Sciatic nerve (tissue), 2 donors: Measurements from ENCODE around the gene LAMC3. TPM values are rescaled to one million over a fixed set of nuclear protein-coding genes. Genes with fewer than 3 reads are reported as not detected.
A peak's percentile ranks its signal among the peaks of the same experiment; 100 is the strongest.

Source experiments
- ATAC-seq: fragments of 200-7000 bp; cut with Tn5 transposase; one replicate; pipeline ENCODE4 v1.9.1; 2020; ENCODE audit warnings: mild to moderate bottlenecking, moderate library complexity
- DNase-seq: peaks from one replicate; pipeline ENCODE4 v3.0.0-alpha.2; 2020; ENCODE audit warnings: low spot score
- intact Hi-C: fragments of 100-400 bp; cut with DNase I; formaldehyde crosslinking; loops from one replicate; pipeline ENCODE4 v1.14.2; 2022
- total RNA-seq: library from RNA; stranded (reverse); fragmentation: NEBNext Ultra II Directional; extraction: Animal tissue kit (Norgen Biotek cat#: 25700); gene quantifications from one replicate; pipeline ENCODE4 v1.2.1, GENCODE V29; 2021
- donor health status: DM: no; HTN: no; CAD: no.
- donor health status: DM: no; HTN: no; CAD: no.

LAMC3 gene
- total RNA-seq, 1 donor from 2014 or later = 0.36 TPM

DNA sequence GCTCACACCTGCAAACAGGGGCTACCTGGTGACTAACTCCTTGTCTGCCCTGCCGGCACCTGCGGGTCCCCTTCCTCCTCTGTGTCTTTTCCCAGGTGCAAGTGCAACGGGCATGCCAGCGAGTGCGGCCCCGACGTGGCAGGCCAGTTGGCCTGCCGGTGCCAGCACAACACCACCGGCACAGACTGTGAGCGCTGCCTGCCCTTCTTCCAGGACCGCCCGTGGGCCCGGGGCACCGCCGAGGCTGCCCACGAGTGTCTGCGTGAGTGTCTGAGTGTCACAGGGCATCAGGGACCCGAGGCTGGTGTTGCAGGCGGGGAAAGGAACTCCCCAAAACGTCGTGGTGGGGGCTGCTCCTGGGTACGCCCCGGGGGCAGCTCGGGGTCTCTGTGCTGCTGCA, 27.1 kb downstream of the LAMC3 start:
- intact Hi-C loops = no loop called here
- DNase-seq = no peak
- ATAC-seq = no peak

- no peak for DNase-seq
- no peak for ATAC-seq
- intact Hi-C loops = no loop called here
Observed at GRCh38 chr9:131036529-131037334, 27.8 kb downstream of the LAMC3 start.

- ATAC-seq (no peak), DNase-seq (no peak)
- intact Hi-C loops = no loop called here
Observed at GRCh38 chr9:131037335-131038255, 28.6 kb downstream of the LAMC3 start.

DNA sequence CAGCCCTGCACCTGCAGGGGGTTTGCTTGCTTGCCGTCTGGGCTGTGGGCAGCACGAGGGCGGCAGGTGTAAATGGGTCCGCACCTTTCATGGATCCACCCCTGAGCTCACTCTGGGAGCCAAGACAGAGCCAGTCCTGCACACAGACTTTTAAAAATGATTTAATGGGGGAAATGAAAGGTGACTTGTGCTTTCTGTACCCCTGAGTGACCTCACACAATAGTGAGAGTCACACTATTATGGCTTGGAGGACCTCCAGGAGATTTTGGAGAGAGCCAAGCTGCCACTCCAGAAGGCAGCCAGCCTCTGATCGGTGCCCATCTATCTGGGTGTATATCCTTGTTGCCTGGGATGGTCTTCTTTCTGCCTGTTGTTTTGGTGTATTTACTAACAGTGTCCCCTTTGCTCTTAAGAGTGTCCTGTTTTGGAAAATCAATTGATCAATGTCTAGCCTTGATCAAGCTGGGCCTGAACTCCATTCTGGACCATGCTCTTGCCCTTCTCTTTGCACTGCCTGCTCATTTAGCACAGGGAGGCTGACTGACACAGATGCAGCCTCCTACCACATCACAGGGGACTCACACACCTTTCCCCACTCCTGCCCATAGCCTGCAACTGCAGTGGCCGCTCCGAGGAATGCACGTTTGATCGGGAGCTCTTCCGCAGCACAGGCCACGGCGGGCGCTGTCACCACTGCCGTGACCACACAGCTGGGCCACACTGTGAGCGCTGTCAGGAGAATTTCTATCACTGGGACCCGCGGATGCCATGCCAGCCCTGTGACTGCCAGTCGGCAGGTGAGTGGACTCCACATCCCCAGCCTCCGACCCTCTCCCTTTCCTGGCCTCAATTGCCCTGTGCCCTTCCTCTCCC, 29.5 kb downstream of the LAMC3 start:
- intact Hi-C loops = no loop called here
- no peak for ATAC-seq
- DNase-seq = no peak

DNA sequence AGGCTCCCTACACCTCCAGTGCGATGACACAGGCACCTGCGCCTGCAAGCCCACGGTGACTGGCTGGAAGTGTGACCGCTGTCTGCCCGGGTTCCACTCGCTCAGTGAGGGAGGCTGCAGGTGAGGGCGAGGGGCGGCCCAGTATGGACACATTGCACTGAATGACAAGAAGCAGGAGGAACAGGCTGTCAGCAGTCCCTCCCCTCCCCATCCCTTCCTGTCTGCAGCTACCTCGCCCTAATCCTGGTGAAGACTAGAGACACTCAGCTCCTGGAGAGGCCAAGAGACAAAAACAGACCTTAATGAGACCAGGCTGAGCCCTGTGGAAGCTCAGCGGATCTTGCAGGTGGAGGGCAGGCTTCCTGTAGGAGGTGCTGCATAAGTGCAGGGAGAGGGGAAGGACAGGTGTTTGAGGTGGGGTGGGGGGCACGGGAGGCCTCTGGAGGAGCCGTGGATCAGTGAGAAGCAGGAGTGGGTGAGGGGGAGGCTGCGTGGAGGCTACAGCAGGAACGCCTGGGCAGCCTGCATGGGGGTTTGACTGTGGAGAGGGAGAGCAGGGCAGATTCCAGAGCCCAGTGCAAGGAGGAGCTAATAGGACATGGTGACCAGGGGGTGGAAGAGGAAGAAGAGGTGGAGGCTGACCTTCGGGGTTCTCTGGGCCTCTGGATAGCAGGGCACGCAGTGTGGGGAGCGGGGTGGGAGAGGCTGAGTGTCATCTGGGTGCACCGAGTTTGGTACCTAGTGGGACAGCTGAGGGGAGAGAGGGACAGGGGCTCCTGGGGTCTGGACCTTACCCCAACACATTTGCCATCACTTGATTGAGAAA, 30.4 kb downstream of the LAMC3 start:
- ATAC-seq (no peak), DNase-seq (no peak)
- intact Hi-C loops = no loop called here

GRCh38 chr9:131042666-131043065, 33.7 kb downstream of the LAMC3 start:
- no peak for DNase-seq
- ATAC-seq = no peak
- intact Hi-C loops = loop anchor here (10.0 kb wide), 1 partner anchor 338 kb away; no protein-coding TSS in a partner anchor

- intact Hi-C loops = loop anchor here (10.0 kb wide), 1 partner anchor 338 kb away; no protein-coding TSS in a partner anchor
Observed at GRCh38 chr9:131043087-131043486, 34.1 kb downstream of the LAMC3 start.

DNA sequence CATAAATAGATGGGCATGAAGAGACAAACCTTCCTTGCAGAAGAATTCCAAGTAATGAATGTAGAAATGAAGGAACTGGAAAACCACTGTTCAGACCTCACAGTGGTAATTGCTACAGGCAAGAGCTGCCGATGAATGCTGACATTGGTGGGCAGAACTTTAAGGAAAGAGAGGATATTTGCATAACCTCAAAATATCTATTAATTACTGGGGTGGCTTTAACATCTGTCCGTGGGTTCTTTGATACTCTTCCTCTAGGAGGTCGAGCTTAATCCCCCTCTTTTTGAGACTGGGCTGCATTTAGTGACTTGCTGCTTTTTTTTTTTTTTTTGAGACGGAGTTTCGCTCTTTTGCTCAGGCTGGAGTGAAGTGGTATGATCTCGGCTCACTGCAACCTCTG, 34.7 kb downstream of the LAMC3 start:
- ATAC-seq (no peak), DNase-seq (no peak)
- intact Hi-C loops = loop anchor here (10.0 kb wide), 1 partner anchor 339 kb away; no protein-coding TSS in a partner anchor

More at GRCh38 chr9:131043087-131043486, 34.1 kb downstream of the LAMC3 start:
- DNase-seq (no peak), ATAC-seq (no peak)

DNA sequence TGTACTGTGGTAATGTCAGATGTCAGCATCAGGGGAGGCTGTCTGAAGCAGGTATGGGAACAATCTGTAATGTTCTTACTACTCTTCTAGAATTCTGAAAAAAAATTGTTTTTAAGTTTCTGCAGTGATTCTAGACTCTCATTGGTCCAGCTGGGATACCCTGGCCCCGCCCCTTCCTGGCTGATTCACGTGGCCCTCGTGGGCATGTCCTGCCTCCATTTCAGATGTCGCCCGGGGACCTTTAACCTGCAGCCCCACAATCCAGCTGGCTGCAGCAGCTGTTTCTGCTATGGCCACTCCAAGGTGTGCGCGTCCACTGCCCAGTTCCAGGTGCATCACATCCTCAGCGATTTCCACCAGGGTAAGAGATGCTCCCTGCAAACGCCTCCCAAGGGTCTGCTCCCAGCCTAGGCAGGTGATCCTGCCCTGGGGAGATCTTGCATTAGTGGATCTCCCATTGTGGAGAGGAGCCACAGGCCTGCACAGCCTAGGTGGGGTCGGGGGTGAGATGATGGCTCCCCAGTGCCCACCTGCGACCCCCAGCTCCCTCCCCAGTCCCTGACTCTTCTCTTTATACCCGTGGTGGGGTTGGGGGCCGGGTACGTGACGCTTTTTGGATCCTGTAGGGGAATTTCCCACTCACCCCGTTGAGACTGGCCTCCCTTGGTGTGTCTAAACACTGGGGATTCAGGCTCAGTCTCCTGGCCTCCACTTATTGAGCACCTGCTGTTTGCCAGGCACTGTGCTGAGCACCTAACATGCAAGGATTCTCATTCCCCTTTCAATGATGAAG, 36.5 kb downstream of the LAMC3 start:
- intact Hi-C loops = loop anchor here (10.0 kb wide), 1 partner anchor 341 kb away; no protein-coding TSS in a partner anchor
- ATAC-seq = no peak
- no peak for DNase-seq

- ATAC-seq (no peak), DNase-seq (no peak)
- intact Hi-C loops = loop anchor here (10.0 kb wide), 1 partner anchor 341 kb away; no protein-coding TSS in a partner anchor
Observed at GRCh38 chr9:131046093-131046380, 37.1 kb downstream of the LAMC3 start.

DNA sequence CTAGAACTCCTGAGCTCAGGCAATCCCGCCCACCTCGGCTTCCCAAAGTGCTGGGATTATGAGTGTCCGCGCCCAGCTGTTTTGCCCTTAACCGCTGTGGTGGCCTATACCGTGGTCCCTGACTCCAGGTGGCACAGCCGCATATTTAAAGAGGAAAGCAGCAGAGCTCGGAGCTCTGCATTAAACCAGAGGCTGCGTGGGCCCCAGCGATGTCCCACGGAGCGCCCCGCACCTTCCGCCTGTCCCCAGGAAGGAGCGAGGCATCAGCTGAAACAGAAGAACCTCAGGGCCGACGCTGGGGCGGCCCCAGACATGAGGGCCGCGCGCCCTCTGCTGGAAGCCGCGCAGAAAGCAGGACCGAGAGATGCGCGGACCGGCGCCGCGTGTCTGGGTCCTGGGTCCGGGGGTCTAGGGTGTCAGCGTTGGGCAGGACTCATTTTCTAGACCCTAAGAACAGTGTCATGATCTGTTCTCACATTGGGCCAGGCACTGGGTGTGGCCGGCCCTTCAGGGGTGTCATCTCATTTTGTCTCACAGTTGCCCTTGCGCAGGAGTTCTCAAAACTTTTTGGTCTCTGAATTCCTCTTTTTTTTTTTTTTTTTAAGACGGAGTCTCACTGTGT, 37.7 kb downstream of the LAMC3 start:
- ATAC-seq (peak; percentile 87), DNase-seq (peak; percentile 78)
- intact Hi-C loops = loop anchor here (10.0 kb wide), 1 partner anchor 342 kb away; no protein-coding TSS in a partner anchor

GRCh38 chr9:131048332-131048731, 39.4 kb downstream of the LAMC3 start:
- no peak for ATAC-seq
- intact Hi-C loops = loop anchor here (10.0 kb wide), 1 partner anchor 344 kb away; no protein-coding TSS in a partner anchor
- DNase-seq = no peak

- DNase-seq (no peak), ATAC-seq (no peak)
- intact Hi-C loops = loop anchor here (10.0 kb wide), 1 partner anchor 344 kb away; no protein-coding TSS in a partner anchor
Observed at GRCh38 chr9:131048820-131049219, 39.8 kb downstream of the LAMC3 start.

DNA sequence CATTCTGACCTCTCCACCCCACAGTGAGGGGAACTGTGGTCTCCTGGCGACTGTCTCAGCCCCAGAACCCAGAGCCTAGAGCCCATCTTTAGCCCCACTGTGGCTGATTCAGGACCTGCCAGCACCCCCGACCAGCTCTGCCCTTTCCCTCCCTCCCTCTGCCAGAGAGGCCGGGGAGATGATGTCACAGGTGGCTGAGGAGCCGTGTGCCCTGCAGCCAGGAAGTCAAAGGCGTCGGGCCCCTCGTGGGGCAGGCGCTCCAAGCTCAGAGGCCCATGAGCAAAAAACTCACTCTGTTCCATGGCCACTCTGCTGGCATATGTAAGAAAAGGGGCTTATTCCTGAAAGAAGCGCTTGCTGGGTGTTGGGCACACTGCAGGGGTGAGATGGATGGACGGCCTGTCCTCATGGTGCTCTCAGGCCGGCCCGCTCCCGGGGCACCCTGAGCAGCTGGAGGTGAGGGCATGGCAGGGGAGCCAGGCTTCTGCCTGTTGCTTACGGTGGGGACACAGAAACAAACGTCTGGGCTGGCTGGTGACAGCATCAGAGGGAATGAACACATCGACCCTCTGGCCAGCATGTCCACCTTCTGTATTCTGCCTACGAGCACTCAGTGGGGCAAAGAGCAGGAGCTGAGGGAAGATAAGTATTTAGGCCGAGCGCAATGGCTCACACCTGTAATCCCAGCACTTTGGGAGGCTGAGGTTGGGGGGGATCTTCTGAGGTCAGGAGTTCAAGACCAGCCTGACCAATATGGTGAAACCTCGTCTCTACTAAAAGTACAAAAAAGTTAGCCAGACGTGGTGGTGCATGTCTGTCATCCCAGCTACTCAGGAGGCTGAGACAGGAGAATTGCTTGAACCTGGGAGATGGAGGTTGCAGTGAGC, 41.1 kb downstream of the LAMC3 start:
- DNase-seq (no peak), ATAC-seq (no peak)
- intact Hi-C loops = loop anchor here (10.0 kb wide), 1 partner anchor 345 kb away; no protein-coding TSS in a partner anchor

GRCh38 chr9:131050831-131051230, 41.9 kb downstream of the LAMC3 start:
- ATAC-seq (no peak), DNase-seq (no peak)
- intact Hi-C loops = no loop called here
